Suprapubic skin (tissue), 4 donors: Measurements from ENCODE around the gene USP10.

Experiments used
- CTCF ChIP-seq, 2 donors: fragments of 200-600 bp in 1 of 2; fragments of 450-650 bp in 1 of 2; sonication (generic) in 1 of 2; IDR thresholded peaks; one replicate each; pipeline ENCODE4 v1.5.1; 2016 to 2019; ENCODE audit warnings: antibody characterized with exemption in 2 of 2, mild to moderate bottlenecking in 1 of 2, moderate library complexity in 1 of 2
- EP300 ChIP-seq: sonication (generic); formaldehyde crosslinking; IDR thresholded peaks from one replicate; pipeline ENCODE4 v1.6.1; 2017; ENCODE audit warnings: antibody characterized with exemption
- POLR2A ChIP-seq, 2 donors: fragments of 450-650 bp; IDR thresholded peaks; one replicate each; pipeline ENCODE4 v1.6.1; 2017; ENCODE audit warnings: antibody characterized with exemption in 2 of 2, mild to moderate bottlenecking in 2 of 2, moderate library complexity in 2 of 2
- POLR2AphosphoS5 ChIP-seq, 3 donors: sonication (generic); formaldehyde crosslinking; IDR thresholded peaks; one replicate each; pipeline ENCODE4 v1.6.1; 2017; ENCODE audit warnings: antibody characterized with exemption in 3 of 3

- TF ChIP-seq CTCF (IDR thresholded peaks at IDR 0.05) = no peak
- no peak for TF ChIP-seq POLR2A (IDR thresholded peaks at IDR 0.05)
- TF ChIP-seq POLR2AphosphoS5 (IDR thresholded peaks at IDR 0.05) = no peak
- no peak for TF ChIP-seq EP300
Measured at GRCh38 chr16:84803146-84803545, 103.3 kb downstream of the USP10 start.
